KOPT-K1 (cell line): ENCODE data around the gene PCDH17.

Experiments
- H3K27ac ChIP-seq: fragments of 200-600 bp; sonication (generic); 2 replicates; pipeline ENCODE4 v1.5.1; 2016; ENCODE audit warnings: antibody characterized with exemption, mild to moderate bottlenecking, low read depth, low read length; ENCODE audit not compliant: poor library complexity, severe bottlenecking
- H3K36me3 ChIP-seq: fragments of 200-600 bp; sonication (generic); 2 replicates; pipeline ENCODE4 v1.5.1; 2017; ENCODE audit warnings: antibody characterized with exemption, mild to moderate bottlenecking, low read length, moderate library complexity; ENCODE audit not compliant: insufficient read depth
- H3K9me3 ChIP-seq: fragments of 200-600 bp; sonication (generic); 2 replicates; pipeline ENCODE4 v1.5.1; 2017; ENCODE audit warnings: antibody characterized with exemption, low read length, mild to moderate bottlenecking; ENCODE audit not compliant: insufficient read depth, poor library complexity, severe bottlenecking

Gene PCDH17, protein sequence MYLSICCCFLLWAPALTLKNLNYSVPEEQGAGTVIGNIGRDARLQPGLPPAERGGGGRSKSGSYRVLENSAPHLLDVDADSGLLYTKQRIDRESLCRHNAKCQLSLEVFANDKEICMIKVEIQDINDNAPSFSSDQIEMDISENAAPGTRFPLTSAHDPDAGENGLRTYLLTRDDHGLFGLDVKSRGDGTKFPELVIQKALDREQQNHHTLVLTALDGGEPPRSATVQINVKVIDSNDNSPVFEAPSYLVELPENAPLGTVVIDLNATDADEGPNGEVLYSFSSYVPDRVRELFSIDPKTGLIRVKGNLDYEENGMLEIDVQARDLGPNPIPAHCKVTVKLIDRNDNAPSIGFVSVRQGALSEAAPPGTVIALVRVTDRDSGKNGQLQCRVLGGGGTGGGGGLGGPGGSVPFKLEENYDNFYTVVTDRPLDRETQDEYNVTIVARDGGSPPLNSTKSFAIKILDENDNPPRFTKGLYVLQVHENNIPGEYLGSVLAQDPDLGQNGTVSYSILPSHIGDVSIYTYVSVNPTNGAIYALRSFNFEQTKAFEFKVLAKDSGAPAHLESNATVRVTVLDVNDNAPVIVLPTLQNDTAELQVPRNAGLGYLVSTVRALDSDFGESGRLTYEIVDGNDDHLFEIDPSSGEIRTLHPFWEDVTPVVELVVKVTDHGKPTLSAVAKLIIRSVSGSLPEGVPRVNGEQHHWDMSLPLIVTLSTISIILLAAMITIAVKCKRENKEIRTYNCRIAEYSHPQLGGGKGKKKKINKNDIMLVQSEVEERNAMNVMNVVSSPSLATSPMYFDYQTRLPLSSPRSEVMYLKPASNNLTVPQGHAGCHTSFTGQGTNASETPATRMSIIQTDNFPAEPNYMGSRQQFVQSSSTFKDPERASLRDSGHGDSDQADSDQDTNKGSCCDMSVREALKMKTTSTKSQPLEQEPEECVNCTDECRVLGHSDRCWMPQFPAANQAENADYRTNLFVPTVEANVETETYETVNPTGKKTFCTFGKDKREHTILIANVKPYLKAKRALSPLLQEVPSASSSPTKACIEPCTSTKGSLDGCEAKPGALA (N-terminal part only)

GRCh38 chr13:57631596-57632275 lies at the start of gene PCDH17:
TSS of gene PCDH17 (plus strand) at chr13:57631744. CDS start at chr13:57632547, 803 bp downstream.
- Histone ChIP-seq H3K27ac (no peak within 1 kb of the TSS), H3K9me3 (peaks cover 5% of the 10 kb centered on the region), H3K36me3 (no peaks in the 10 kb centered on the region)

DNA sequence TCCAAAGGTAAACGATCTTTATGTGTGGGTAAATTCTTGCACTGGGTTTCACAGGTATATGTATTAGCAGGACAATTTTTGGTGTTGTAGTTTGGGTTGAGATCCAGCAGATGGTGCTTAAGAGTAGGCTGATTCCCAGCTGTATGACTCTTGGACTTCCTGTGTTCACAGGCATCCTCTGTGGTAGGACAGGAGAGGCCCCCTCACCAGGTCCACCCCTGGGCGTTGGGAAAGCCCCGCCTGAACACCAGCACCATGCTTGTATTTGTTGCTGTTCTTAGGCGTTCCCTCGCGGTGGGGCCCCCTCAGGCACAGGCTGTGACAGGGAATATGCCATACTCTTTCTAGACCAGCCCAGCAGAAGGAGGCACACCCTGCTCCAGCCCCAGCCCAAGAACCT lies 49.5 kb upstream of the PCDH17 start:
- no peaks in the 10 kb centered on the region for H3K9me3 ChIP-seq
- H3K27ac ChIP-seq: no peak overlapping the region
- no peaks in the 10 kb centered on the region for H3K36me3 ChIP-seq

- no peaks in the 10 kb centered on the region for H3K9me3 ChIP-seq
- no peaks in the 10 kb centered on the region for H3K36me3 ChIP-seq
- H3K27ac ChIP-seq: no peak overlapping the region
These were observed 48.0 kb upstream of the PCDH17 start for GRCh38 chr13:57583529-57583928.

- no peaks in the 10 kb centered on the region for H3K9me3 ChIP-seq
- H3K27ac ChIP-seq: no peak overlapping the region
- H3K36me3 ChIP-seq: no peaks in the 10 kb centered on the region
These were observed 42.9 kb upstream of the PCDH17 start for GRCh38 chr13:57588639-57589038.

DNA sequence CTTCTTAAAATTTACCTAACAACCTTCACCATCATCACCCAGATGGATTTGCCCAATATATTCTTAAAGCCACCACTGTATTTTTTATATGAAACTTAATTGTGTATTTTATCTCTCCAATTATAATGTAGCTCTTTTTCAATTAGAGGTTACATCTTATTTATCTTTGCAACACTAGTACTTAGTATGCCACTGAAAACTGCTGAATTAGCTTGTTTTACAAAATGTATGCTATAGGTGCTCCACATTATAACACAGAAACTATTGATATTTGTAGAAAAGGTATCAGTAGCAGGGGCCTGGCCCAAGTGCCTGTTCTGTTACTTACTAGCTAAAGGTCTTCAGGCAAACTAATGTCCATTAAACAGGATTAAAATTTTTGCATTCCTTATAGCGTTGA lies 35.8 kb upstream of the PCDH17 start:
- no peaks in the 10 kb centered on the region for H3K9me3 ChIP-seq
- no peak overlapping the region for H3K27ac ChIP-seq
- no peaks in the 10 kb centered on the region for H3K36me3 ChIP-seq

DNA sequence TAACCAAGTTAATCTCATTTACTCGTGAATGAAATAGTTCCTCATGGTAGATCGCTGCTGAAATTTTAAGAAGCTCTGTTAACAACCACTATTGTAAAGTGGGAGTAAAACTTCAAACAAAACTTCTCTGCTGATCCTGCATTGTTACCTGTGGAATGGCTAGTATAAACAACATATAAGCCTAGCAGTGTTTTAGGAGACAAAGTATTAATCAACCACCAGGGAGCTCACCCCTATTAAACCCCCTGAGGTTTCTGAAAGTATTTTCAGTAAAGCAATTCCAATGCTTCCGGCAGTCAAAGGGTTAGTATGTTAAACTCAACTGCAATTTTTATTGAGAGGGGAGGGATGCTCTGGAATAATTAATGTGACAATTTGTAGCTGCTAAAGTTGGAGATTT lies 30.0 kb upstream of the PCDH17 start:
- Histone ChIP-seq H3K27ac (no peak overlapping the region), H3K9me3 (no peaks in the 10 kb centered on the region), H3K36me3 (no peaks in the 10 kb centered on the region)

- H3K36me3 ChIP-seq: no peaks in the 10 kb centered on the region
- no peaks in the 10 kb centered on the region for H3K9me3 ChIP-seq
- H3K27ac ChIP-seq: no peak overlapping the region
These were observed 27.1 kb upstream of the PCDH17 start for GRCh38 chr13:57604442-57604841.

DNA sequence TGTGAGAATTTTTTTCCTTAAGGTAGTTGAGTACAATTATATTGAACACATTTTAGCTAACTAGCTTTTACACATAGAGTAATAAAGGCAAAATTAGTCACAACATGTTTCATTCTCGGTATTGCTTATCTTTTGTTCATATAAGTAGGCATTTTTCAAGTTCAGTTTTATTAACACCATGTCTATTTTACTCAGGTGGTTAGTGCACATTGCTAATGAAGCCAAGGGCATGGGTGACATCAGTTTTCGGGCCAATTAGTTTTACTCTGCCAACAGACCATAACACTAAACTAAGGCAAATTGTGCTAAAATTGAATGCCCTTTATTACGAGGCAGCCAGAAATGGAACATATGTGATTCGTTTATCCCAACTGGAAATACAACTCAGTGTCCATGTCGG lies 19.6 kb upstream of the PCDH17 start:
- H3K9me3 ChIP-seq: no peaks in the 10 kb centered on the region
- no peaks in the 10 kb centered on the region for H3K36me3 ChIP-seq

GRCh38 chr13:57612568-57612967 lies 19.0 kb upstream of the PCDH17 start:
- no peak overlapping the region for H3K27ac ChIP-seq
- H3K36me3 ChIP-seq: no peaks in the 10 kb centered on the region
- no peaks in the 10 kb centered on the region for H3K9me3 ChIP-seq

More for the DNA sequence above, 19.6 kb upstream of the PCDH17 start:
- H3K27ac ChIP-seq: no peak overlapping the region

DNA sequence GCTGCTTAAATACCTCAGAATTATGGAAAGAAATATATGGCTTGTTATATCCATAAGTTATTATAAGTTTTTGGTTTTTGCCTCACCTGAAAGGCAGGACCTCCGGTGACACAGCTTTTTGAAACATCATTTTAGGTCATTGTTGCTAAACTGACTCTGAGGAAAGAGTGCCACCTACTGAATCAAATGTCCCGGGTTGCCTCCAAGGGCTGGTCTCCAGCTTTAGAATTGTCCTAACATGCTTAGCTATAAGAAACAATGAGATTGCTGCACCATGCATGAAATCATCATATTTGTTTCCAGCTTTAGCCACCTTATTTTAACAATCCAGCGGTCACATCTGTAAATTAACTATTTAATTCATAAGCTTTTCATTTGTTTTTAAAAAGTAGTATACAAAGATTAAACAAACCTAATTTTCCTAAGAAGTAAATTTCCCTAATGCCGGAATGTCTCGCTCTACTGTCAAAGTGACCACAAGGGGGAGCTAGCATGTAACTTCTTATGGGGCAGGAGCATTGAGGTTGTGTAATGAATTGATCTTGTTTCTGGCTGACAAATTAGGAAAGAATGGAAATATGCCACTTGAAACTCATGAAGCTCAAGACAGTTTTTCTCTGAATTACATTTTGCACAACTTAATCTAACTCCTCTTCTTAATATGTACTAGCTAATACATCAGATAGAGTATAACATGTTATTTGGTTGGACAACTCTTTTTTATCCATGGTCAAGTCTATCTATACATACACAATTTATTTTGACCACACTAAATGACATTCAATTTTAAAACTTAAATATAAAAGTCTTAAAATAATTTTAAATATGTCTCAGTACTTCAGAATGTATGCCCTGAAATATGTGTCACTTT lies 6.7 kb upstream of the PCDH17 start:
- Histone ChIP-seq H3K27ac (no peak overlapping the region), H3K9me3 (no peaks in the 10 kb centered on the region)

DNA sequence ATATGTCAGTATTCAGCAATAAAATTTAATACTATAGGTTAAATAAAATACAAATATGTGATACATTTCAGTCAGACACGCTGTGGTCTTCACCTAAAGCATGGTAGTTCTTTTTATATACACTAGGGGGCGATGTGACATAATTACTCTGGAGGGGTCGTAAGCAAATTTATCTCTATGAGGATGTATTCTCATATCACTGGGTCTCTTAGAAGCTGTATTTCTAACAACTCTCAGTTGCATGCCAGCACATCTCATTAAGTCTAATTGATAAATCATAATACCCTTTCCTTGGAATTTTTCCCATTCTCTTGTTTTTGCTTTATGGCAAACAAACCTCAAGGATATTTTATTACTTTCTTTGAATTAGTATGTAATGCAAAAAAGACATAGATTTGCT lies 3.9 kb upstream of the PCDH17 start:
- Histone ChIP-seq H3K36me3 (no peaks in the 10 kb centered on the region), H3K9me3 (peaks cover 2% of the 10 kb centered on the region), H3K27ac (no peak overlapping the region)

More for the DNA sequence above, 6.7 kb upstream of the PCDH17 start:
- no peaks in the 10 kb centered on the region for H3K36me3 ChIP-seq

DNA sequence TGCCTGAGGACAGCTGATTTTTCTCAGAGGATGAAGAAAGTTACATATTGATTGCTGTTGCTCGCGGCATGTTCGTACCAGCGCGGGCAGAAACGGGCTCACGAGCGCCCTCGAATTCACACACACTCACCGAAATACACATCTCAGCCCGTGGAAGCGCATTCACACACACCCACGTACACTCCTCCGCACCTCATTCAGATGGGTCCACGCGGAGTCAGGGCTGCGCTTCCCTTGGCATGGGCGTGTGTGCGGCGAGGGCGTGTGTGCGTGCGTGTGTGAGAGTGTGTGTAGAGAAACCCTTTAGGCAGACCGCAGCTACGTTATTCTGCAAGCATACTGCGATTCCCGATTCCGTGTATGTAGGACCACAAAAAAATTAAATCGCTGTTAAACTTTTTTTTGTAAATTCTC lies 2.1 kb upstream of the PCDH17 start:
- Histone ChIP-seq H3K9me3 (peaks cover 5% of the 10 kb centered on the region), H3K27ac (no peak overlapping the region), H3K36me3 (no peaks in the 10 kb centered on the region)

DNA sequence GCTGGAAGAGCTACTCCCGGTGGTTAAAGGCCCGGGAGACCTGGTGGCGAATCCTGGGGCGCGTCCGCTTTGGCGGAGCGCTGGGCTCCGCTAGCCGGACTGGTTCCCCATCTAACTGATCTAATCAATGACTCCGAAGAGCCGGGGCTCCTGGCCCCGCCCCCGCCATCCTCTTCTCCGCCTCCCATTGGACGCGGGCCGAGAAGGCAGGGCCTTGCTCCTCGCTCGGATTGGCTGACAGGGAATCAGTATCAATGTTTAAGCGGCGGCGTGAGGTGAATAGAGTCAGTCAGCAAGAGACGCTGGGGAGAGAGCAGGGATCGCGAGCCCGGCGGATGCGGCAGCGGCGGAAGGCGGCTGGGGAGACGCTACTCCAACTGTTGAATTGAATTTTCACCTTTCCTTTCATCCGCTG lies 1.7 kb upstream of the PCDH17 start:
- Histone ChIP-seq H3K9me3 (peaks cover 5% of the 10 kb centered on the region), H3K27ac (no peak overlapping the region)

More for the DNA sequence above, 1.7 kb upstream of the PCDH17 start:
- H3K36me3 ChIP-seq: no peaks in the 10 kb centered on the region
